Adrenal gland (tissue), 5 donors: Measurements from ENCODE around the gene MPHOSPH10.

Source experiments
- CTCF ChIP-seq, 6 experiments: fragments of 450-650 bp in 4 of 6; fragments of 200-600 bp in 2 of 6; sonication (generic) in 1 of 6; IDR thresholded peaks; 1 replicate in 5 of 6; 2 replicates in 1 of 6; pipeline versions ENCODE4 v1.5.1 to v1.8.0; 2016 to 2021; ENCODE audit warnings: antibody characterized with exemption in 6 of 6, mild to moderate bottlenecking in 2 of 6, moderate library complexity in 1 of 6
- POLR2A ChIP-seq, 2 donors: fragments of 450-650 bp; IDR thresholded peaks; one replicate each; pipeline ENCODE4 v1.6.1; 2017; ENCODE audit warnings: antibody characterized with exemption in 2 of 2, mild to moderate bottlenecking in 2 of 2, moderate library complexity in 1 of 2
- donor health status: DM: no; HTN: no; CAD: no.

GRCh38 chr2:71113843-71114242 lies 16.6 kb upstream of the MPHOSPH10 start:
- TF ChIP-seq CTCF (IDR thresholded peaks at IDR 0.05) = no peak
- no peak for TF ChIP-seq POLR2A (IDR thresholded peaks at IDR 0.05)
